COLO668 (cell line): ENCODE results near the gene MAGI1.
A peak's percentile ranks its signal among the peaks of the same experiment; 100 is the strongest.
"Not testable (repeated sequence)": the region's sequence is repeated elsewhere in the genome, so short reads cannot be mapped to it uniquely, and the experiment has no call there.

Experiments used
- DNase-seq: peaks from one replicate; lab custom pipeline; 2025; ENCODE audit not compliant: unreplicated experiment; lab: John Stamatoyannopoulos, UW

MAGI1 gene

GRCh38 chr3:65548848-65549625 is 489.7 kb downstream of the MAGI1 start:
- peak; percentile 69 for DNase-seq

- no peak for DNase-seq
These were observed 493.3 kb downstream of the MAGI1 start for GRCh38 chr3:65545429-65545828.

GRCh38 chr3:65543391-65543790 is 495.3 kb downstream of the MAGI1 start:
- DNase-seq, result not testable (repeated sequence)

- DNase-seq, result no peak
These were observed 498.1 kb downstream of the MAGI1 start for GRCh38 chr3:65540666-65541065.

- DNase-seq, result no peak
These were observed 499.1 kb downstream of the MAGI1 start for GRCh38 chr3:65539616-65540015.

- DNase-seq, result no peak
These were observed 500.6 kb downstream of the MAGI1 start for GRCh38 chr3:65538101-65538500.

GRCh38 chr3:65537109-65537508 is 501.6 kb downstream of the MAGI1 start:
- no peak for DNase-seq

- DNase-seq, result no peak
These were observed 503.5 kb downstream of the MAGI1 start for GRCh38 chr3:65535260-65535659.

- DNase-seq, result no peak
These were observed 503.9 kb downstream of the MAGI1 start for GRCh38 chr3:65534805-65535204.

GRCh38 chr3:65532749-65533148 is 506.0 kb downstream of the MAGI1 start:
- no peak for DNase-seq

GRCh38 chr3:65532215-65532614 is 506.5 kb downstream of the MAGI1 start:
- DNase-seq, result no peak

- DNase-seq, result no peak
These were observed 507.2 kb downstream of the MAGI1 start for GRCh38 chr3:65531499-65531898.

GRCh38 chr3:65526656-65527055 is 512.1 kb downstream of the MAGI1 start:
- no peak for DNase-seq

GRCh38 chr3:65524584-65524983 is 514.1 kb downstream of the MAGI1 start:
- peak; percentile 1 for DNase-seq

- no peak for DNase-seq
These were observed 514.8 kb downstream of the MAGI1 start for GRCh38 chr3:65523878-65524277.

- DNase-seq, result no peak
These were observed 517.7 kb downstream of the MAGI1 start for GRCh38 chr3:65521032-65521431.

- DNase-seq, result no peak
These were observed 521.7 kb downstream of the MAGI1 start for GRCh38 chr3:65516998-65517397.

- DNase-seq, result not testable (repeated sequence)
These were observed 524.4 kb downstream of the MAGI1 start for GRCh38 chr3:65514317-65514716.

- not testable (repeated sequence) for DNase-seq
These were observed 529.3 kb downstream of the MAGI1 start for GRCh38 chr3:65509423-65509794.

GRCh38 chr3:65508750-65509422 is 529.8 kb downstream of the MAGI1 start:
- no peak for DNase-seq

GRCh38 chr3:65507437-65507836 is 531.3 kb downstream of the MAGI1 start:
- no peak for DNase-seq

- DNase-seq, result no peak
These were observed 534.9 kb downstream of the MAGI1 start for GRCh38 chr3:65503776-65504175.

- DNase-seq, result no peak
These were observed 536.2 kb downstream of the MAGI1 start for GRCh38 chr3:65502526-65502925.
